Neural progenitor cell (in vitro differentiated cells): ENCODE data around the gene BAK1.

Experiments
- EZH2 ChIP-seq: fragments of 200-600 bp; sonication (generic); IDR thresholded peaks from 2 replicates; pipeline ENCODE4 v1.6.1; 2017; ENCODE audit warnings: antibody characterized with exemption, mild to moderate bottlenecking, moderate library complexity
- EZH2phosphoT487 ChIP-seq: fragments of 200-600 bp; sonication (generic); IDR thresholded peaks from 2 replicates; pipeline ENCODE4 v1.6.1; 2017; ENCODE audit warnings: antibody characterized with exemption
- TF ChIP-seq, protein P1 (sequence below): fragments of 200-600 bp; sonication (generic); IDR thresholded peaks from 2 replicates; pipeline ENCODE4 v1.5.1; 2017; ENCODE audit warnings: antibody characterized with exemption, mild to moderate bottlenecking

DNA sequence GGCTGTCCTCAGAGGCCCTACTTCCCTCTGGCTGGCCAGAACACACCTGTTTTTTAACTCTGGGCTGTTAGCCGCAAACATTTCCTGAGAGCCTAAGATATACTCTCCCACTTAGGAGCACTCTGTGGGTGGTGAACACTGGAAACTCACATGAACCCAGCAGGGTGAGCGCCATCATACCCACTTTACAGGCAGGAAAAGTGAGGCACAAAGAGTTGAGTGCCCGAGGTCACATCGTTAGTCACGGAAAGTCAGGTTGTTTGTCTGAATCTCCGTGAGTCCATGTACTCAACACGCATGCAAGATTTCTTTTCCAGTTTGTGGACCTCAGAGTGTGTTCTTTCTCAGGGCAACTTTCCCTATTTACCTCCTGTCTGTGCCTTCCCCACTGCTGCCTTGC lies 1.9 kb downstream of the BAK1 start:
- no peak for TF ChIP-seq EZH2phosphoT487
- TF ChIP-seq, protein P1, sequence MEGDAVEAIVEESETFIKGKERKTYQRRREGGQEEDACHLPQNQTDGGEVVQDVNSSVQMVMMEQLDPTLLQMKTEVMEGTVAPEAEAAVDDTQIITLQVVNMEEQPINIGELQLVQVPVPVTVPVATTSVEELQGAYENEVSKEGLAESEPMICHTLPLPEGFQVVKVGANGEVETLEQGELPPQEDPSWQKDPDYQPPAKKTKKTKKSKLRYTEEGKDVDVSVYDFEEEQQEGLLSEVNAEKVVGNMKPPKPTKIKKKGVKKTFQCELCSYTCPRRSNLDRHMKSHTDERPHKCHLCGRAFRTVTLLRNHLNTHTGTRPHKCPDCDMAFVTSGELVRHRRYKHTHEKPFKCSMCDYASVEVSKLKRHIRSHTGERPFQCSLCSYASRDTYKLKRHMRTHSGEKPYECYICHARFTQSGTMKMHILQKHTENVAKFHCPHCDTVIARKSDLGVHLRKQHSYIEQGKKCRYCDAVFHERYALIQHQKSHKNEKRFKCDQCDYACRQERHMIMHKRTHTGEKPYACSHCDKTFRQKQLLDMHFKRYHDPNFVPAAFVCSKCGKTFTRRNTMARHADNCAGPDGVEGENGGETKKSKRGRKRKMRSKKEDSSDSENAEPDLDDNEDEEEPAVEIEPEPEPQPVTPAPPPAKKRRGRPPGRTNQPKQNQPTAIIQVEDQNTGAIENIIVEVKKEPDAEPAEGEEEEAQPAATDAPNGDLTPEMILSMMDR: no peak
- no peak for TF ChIP-seq EZH2
